ENCODE results near the gene MPV17.

Gene MPV17

GRCh38 chr2:27264253-27264752, 58.6 kb downstream of the MPV17 start:
- Histone ChIP-seq H3K27me3 (replicated peaks; ENCODE audit: control insufficient read depth, insufficient read depth, low read length) (peaks cover 6% of the 10 kb centered on the region), H3K36me3 (ENCODE audit: control insufficient read depth, insufficient read depth, low read length) (no peaks in the 10 kb centered on the region), H3K4me3 (replicated peaks; ENCODE audit: low read depth, low read length) (peak overlapping the region; percentile 40)
- TF ChIP-seq, protein P1, sequence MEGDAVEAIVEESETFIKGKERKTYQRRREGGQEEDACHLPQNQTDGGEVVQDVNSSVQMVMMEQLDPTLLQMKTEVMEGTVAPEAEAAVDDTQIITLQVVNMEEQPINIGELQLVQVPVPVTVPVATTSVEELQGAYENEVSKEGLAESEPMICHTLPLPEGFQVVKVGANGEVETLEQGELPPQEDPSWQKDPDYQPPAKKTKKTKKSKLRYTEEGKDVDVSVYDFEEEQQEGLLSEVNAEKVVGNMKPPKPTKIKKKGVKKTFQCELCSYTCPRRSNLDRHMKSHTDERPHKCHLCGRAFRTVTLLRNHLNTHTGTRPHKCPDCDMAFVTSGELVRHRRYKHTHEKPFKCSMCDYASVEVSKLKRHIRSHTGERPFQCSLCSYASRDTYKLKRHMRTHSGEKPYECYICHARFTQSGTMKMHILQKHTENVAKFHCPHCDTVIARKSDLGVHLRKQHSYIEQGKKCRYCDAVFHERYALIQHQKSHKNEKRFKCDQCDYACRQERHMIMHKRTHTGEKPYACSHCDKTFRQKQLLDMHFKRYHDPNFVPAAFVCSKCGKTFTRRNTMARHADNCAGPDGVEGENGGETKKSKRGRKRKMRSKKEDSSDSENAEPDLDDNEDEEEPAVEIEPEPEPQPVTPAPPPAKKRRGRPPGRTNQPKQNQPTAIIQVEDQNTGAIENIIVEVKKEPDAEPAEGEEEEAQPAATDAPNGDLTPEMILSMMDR (IDR thresholded peaks at IDR 0.05; ENCODE audit: insufficient read depth, low read length, poor library complexity, severe bottlenecking): no peak
- DNase-seq (ENCODE audit: extremely low read depth, insufficient read length): no peak

- Histone ChIP-seq H3K27me3 (replicated peaks; ENCODE audit: control insufficient read depth, insufficient read depth, low read length) (peaks cover 6% of the 10 kb centered on the region), H3K4me3 (replicated peaks; ENCODE audit: low read depth, low read length) (peak overlapping the region; percentile 58), H3K36me3 (ENCODE audit: control insufficient read depth, insufficient read depth, low read length) (no peaks in the 10 kb centered on the region)
- no peak for DNase-seq (ENCODE audit: extremely low read depth, insufficient read length)
- TF ChIP-seq, protein P1 (IDR thresholded peaks at IDR 0.05; ENCODE audit: insufficient read depth, low read length, poor library complexity, severe bottlenecking): no peak
These were observed 59.3 kb downstream of the MPV17 start for GRCh38 chr2:27263287-27264252.

DNA sequence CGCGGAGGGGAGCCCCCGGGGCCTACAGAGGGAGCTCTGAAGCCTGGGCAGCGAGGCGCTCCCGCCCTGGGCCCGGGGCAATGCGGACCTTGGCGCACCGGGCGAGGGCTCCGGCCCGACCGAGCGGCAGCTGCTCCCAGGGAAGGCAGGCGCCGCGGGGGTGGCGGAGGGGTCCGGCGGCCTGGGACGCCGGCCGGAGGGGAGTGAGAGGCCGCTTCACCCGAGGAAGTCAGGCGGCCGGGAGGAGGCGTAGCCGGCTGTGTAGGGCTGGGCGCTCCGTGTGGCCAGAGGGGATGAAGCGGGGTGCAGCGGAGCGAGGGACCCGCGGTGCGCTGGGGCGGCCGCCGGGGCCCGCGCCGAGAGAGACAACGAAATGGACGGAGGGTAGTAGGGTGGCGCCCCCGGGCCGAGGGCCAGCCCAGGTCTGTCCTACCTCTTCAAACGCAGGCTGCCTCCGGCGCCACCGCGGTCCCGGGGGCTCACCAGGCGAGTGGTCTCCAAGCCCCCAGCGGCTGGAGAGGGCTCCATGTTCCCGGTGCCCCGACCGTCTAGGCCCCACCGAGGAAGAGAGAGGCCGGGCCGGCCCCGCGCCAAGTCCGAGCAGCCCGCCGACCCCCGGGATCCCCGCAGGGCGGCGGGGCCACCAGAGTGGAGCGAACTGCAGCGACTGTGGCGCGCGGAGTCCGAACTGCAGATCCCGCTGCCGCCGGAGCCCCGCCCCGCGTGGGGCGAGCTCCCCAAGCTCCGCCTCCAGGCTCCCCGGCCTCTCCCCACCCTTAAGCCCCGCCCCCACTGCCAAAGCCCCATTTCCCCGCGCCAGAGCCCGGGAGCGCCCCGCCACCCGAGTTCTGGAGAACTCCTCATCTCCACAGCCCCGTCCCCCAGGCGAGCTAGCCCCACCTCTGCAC, 60.3 kb downstream of the MPV17 start, which contains the start of gene SLC30A3:
TSS of gene SLC30A3 (minus strand) at position 669 of the 908 bp plus-strand sequence. CDS start at position 528, 141 bp downstream.
- Histone ChIP-seq H3K27me3 (replicated peaks; ENCODE audit: control insufficient read depth, insufficient read depth, low read length) (peaks cover 6% of the 10 kb centered on the region), H3K36me3 (ENCODE audit: control insufficient read depth, insufficient read depth, low read length) (no peaks in the 10 kb centered on the region), H3K4me3 (replicated peaks; ENCODE audit: low read depth, low read length) (peak within 1 kb of the TSS; percentile 58)
- DNase-seq (ENCODE audit: extremely low read depth, insufficient read length): peak; percentile 70
- TF ChIP-seq, protein P1 (IDR thresholded peaks at IDR 0.05; ENCODE audit: insufficient read depth, low read length, poor library complexity, severe bottlenecking): no peak

- Histone ChIP-seq H3K27me3 (replicated peaks; ENCODE audit: control insufficient read depth, insufficient read depth, low read length) (peaks cover 6% of the 10 kb centered on the region), H3K36me3 (ENCODE audit: control insufficient read depth, insufficient read depth, low read length) (no peaks in the 10 kb centered on the region), H3K4me3 (replicated peaks; ENCODE audit: low read depth, low read length) (no peak overlapping the region)
- TF ChIP-seq, protein P1 (IDR thresholded peaks at IDR 0.05; ENCODE audit: insufficient read depth, low read length, poor library complexity, severe bottlenecking): no peak
- no peak for DNase-seq (ENCODE audit: extremely low read depth, insufficient read length)
These were observed 61.0 kb downstream of the MPV17 start for GRCh38 chr2:27261926-27262298.

DNA sequence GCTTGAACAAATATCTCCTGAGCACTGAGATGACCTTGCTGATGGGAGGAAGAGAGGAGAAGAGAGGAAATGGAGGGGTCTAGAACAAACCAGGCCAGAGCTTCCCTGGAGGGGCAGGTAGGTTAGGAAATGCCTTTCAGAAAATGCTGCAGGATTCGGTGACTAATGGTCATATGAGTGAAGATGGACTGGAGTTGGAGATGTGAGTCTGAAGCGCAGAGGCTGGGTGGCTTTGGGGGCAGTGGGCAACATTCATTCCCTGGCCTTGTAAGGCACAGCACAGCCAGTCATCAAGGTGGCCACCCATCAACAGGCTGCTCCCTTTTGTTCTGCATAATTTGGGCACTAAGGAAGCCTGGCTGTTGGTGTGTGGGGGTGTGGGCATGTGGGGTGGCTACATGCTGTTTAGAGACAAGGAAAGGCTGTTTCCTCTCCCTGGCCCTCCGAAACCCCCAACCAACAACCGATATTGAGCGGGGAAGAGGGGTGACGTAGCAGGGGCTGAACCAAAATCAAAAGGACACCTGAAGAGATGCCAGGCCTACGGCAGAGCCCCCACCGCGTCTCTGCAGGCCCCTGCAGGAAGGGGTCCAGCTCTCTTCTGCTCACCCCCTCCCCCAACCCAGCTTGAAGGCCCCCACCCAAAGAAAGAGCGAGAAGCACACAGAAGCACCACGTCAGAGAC, 61.5 kb downstream of the MPV17 start:
- no peak for DNase-seq (ENCODE audit: extremely low read depth, insufficient read length)
- H3K4me3 ChIP-seq (replicated peaks; ENCODE audit: low read depth, low read length): no peak overlapping the region
- TF ChIP-seq, protein P1 (IDR thresholded peaks at IDR 0.05; ENCODE audit: insufficient read depth, low read length, poor library complexity, severe bottlenecking): no peak
- peaks cover 6% of the 10 kb centered on the region for H3K27me3 ChIP-seq (replicated peaks; ENCODE audit: control insufficient read depth, insufficient read depth, low read length)
- no peaks in the 10 kb centered on the region for H3K36me3 ChIP-seq (ENCODE audit: control insufficient read depth, insufficient read depth, low read length)

All from GM06990 (cell line).